Adipose tissue (tissue), 3 donors: ENCODE data around the gene ASMT. TPM values are rescaled to one million over a fixed set of nuclear protein-coding genes. Genes with fewer than 3 reads are reported as not detected.
"Not testable (repeated sequence)": the region's sequence is repeated elsewhere in the genome, so short reads cannot be mapped to it uniquely, and the experiment has no call there.

Experiments
- H3K27ac ChIP-seq: one replicate; pipeline ENCODE4 v1.5.1; 2013; ENCODE audit warnings: low read depth, low read length
- WGBS, 3 donors: extraction: QIAGEN DNeasy Blood & Tissue Kit; methylation state at CpG; one replicate each; pipeline ENCODE4 v1.1.7; 2013; 5-methylcytosine and 5-hydroxymethylcytosine counted together
- polyA plus RNA-seq, 3 donors: library from polyadenylated mRNA; stranded (reverse); fragments of 200-250 nt; gene quantifications; one replicate each; pipeline ENCODE4 v1.2.3, GENCODE V29; 2013
- donor health status: healthy with polysubstance abuse.
- donor health status: Bipolar disorder and iron deficiency.
- donor health status: healthy.

Gene ASMT
- polyA plus RNA-seq, 3 donors: 0.07 to 0.09 TPM; not detected in 1

GRCh38 chrX:1681856-1682255 lies 67.0 kb downstream of the ASMT start:
- H3K27ac ChIP-seq: not testable (repeated sequence)

- H3K27ac ChIP-seq: not testable (repeated sequence)
- WGBS, 3 donors: 87 to 97% (median 93%) methylated on average over 4 of the region's 4 CpGs
Observed at GRCh38 chrX:1682501-1682900, 67.6 kb downstream of the ASMT start.

DNA sequence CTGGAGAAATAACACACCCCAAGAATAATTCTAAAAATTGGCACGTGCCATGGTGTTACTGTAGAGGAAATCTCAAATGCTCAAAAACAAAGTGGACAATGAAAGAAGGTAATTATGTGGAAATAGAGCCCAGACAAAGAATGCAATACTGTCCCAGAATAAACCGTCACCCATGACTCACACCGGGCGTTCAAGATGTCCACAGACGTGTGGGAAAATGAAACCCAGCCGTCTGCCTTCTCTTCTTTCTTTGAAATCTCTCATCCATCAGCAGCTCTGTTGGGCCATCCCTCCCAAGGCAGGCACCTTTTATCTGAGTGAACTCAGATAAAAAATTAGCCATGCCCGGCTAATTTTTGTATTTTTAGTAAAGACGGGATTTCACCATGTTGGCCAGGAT lies 70.0 kb downstream of the ASMT start:
- 77 to 86% (median 84%) methylated on average over 3 of the region's 8 CpGs for WGBS, 3 donors
- not testable (repeated sequence) for H3K27ac ChIP-seq

GRCh38 chrX:1685444-1685880 lies 70.6 kb downstream of the ASMT start:
- 82 to 100% (median 96%) methylated on average over 1 of the region's 3 CpGs for WGBS, 3 donors
- not testable (repeated sequence) for H3K27ac ChIP-seq

DNA sequence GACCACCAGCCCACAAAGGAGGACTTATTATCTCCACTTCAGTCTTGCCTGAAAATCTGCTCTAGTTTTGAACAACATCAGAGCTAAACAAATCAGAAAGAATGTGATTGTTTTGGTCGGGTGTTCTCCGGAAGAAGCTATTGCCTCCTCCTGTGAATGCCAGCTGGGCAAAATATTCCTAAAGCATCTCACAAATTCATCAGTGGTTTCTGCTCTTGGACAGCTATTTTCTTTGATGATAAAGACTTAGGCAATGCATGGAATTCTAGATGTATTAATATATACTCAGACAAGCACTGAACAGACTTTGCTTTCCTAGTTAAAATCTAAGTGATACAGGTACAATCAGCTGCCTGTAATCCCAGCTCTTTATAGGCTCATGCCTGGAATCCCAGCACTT lies 71.8 kb downstream of the ASMT start:
- 57 to 81% (median 73%) methylated on average over 2 of the region's 2 CpGs for WGBS, 3 donors
- H3K27ac ChIP-seq: no peak overlapping the region

Other genes with a start within 250 kb of the ASMT start
- 100 to 1,000 TPM; 489 to 843 (median 515) TPM for gene SLC25A6, start 222.9 kb upstream of the ASMT start, polyA plus RNA-seq
- gene ASMTL, start 162.2 kb upstream of the ASMT start, polyA plus RNA-seq: 10 to 100 TPM; 20.2 to 35.2 (median 22.3) TPM
- gene P2RY8, start 77.9 kb upstream of the ASMT start, polyA plus RNA-seq: 1 to 10 TPM; 1.1 to 1.8 (median 1.2) TPM
- 10 to 100 TPM; 20.5 to 30.3 (median 28.6) TPM for gene AKAP17A, start 23.5 kb upstream of the ASMT start, polyA plus RNA-seq